Vagina (tissue), 2 donors: ENCODE data around the gene GDI1.

Experiments
- POLR2A ChIP-seq, 2 donors: fragments of 450-650 bp; IDR thresholded peaks; one replicate each; pipeline ENCODE4 v1.6.1; 2017; ENCODE audit warnings: antibody characterized with exemption in 2 of 2, mild to moderate bottlenecking in 2 of 2, moderate library complexity in 2 of 2
- TF ChIP-seq, protein P1 (sequence below), 3 experiments: fragments of 450-650 bp in 2 of 3; fragments of 200-600 bp in 1 of 3; sonication (generic) in 1 of 3; IDR thresholded peaks; one replicate each; pipeline ENCODE4 v1.5.1; 2017 to 2019; ENCODE audit warnings: antibody characterized with exemption in 3 of 3, mild to moderate bottlenecking in 2 of 3, moderate library complexity in 2 of 3

DNA sequence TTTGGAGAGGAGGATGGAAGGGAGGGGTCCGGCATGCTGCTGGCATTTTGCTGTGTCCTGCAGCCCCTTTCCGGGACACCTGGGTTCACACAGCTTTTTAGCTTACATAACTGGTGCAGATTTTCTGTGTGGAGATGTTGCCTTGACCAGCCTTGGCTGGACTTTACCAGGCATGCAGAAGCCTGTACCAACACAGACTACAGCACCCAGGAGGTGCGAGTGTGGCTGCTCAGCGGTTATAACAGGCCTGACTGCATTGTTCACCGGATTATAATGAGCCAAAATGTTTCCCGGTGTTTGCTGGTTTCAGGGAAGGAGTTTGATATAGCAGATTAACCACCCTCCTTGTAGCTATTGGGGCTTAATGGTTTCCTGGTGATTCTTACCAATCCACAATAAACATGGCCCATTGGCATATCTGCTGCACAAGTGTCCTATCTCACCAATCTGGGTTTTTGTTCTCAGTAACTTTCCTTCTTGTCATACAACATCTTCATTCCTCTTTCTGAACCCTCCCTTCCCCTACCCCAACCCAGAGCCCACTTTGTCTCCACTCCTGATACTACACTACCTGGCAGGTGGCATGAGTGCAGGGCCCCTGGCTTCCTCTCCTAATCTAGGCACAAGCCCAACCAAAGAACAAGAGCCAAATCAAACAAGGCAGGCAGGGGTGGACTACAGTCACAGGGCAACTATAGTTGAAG lies 34.9 kb upstream of the GDI1 start:
- no peak for TF ChIP-seq POLR2A (IDR thresholded peaks at IDR 0.05)
- TF ChIP-seq, protein P1, sequence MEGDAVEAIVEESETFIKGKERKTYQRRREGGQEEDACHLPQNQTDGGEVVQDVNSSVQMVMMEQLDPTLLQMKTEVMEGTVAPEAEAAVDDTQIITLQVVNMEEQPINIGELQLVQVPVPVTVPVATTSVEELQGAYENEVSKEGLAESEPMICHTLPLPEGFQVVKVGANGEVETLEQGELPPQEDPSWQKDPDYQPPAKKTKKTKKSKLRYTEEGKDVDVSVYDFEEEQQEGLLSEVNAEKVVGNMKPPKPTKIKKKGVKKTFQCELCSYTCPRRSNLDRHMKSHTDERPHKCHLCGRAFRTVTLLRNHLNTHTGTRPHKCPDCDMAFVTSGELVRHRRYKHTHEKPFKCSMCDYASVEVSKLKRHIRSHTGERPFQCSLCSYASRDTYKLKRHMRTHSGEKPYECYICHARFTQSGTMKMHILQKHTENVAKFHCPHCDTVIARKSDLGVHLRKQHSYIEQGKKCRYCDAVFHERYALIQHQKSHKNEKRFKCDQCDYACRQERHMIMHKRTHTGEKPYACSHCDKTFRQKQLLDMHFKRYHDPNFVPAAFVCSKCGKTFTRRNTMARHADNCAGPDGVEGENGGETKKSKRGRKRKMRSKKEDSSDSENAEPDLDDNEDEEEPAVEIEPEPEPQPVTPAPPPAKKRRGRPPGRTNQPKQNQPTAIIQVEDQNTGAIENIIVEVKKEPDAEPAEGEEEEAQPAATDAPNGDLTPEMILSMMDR (IDR thresholded peaks at IDR 0.05) = no peak
